ENCODE data around the gene BORCS8.

BORCS8 gene

GRCh38 chr19:19213426-19214158, 21.6 kb upstream of the BORCS8 start:
- DNase-seq: no peak

GRCh38 chr19:19212916-19213315, 21.0 kb upstream of the BORCS8 start:
- DNase-seq: no peak

GRCh38 chr19:19211499-19212420, 19.8 kb upstream of the BORCS8 start, which contains the start of gene NCAN:
Gene NCAN, plus strand, starts transcription at chr19:19211958. Its CDS starts 4,996 bp downstream, at chr19:19216954.
- no peak for DNase-seq

- no peak for DNase-seq
Measured at GRCh38 chr19:19209372-19209771, 17.4 kb upstream of the BORCS8 start.

- no peak for DNase-seq
Measured at GRCh38 chr19:19207637-19208572, 16.0 kb upstream of the BORCS8 start.

- DNase-seq: no peak
Measured at GRCh38 chr19:19206938-19207337, 15.0 kb upstream of the BORCS8 start.

- no peak for DNase-seq
Measured at GRCh38 chr19:19205416-19206410, 13.8 kb upstream of the BORCS8 start.

GRCh38 chr19:19204181-19204580, 12.2 kb upstream of the BORCS8 start:
- DNase-seq: no peak

GRCh38 chr19:19203012-19203856, 11.3 kb upstream of the BORCS8 start, which contains the start of gene NR2C2AP:
Gene NR2C2AP, minus strand, starts transcription at chr19:19203414. Its CDS starts 354 bp downstream, at chr19:19203060.
- DNase-seq: peak; percentile 88

GRCh38 chr19:19202707-19203011, 10.7 kb upstream of the BORCS8 start:
- no peak for DNase-seq

GRCh38 chr19:19201697-19202630, 10.0 kb upstream of the BORCS8 start:
- no peak for DNase-seq

- no peak for DNase-seq
Measured at GRCh38 chr19:19193926-19194325, 2.0 kb upstream of the BORCS8 start.

- DNase-seq: no peak
Measured at GRCh38 chr19:19192910-19193423, 1.0 kb upstream of the BORCS8 start.

GRCh38 chr19:19191768-19192077, 229 bp downstream of the BORCS8 start:
- DNase-seq: no peak

- no peak for DNase-seq
Measured at GRCh38 chr19:19186742-19187141, 5.2 kb downstream of the BORCS8 start.

- peak; percentile 44 for DNase-seq
Measured at GRCh38 chr19:19185853-19186740, 5.9 kb downstream of the BORCS8 start.

- DNase-seq: no peak
Measured at GRCh38 chr19:19181488-19181998, 10.4 kb downstream of the BORCS8 start.

All from HCEC 1CT (cell line).